GM23248 (cell line): ENCODE data around the gene FTH1.

Experiments used
- EZH2 ChIP-seq: fragments of 200-600 bp; sonication (generic); IDR thresholded peaks from 2 replicates; pipeline ENCODE4 v1.6.1; 2018; ENCODE audit warnings: antibody characterized with exemption, mild to moderate bottlenecking; ENCODE audit not compliant: insufficient read depth, poor library complexity, severe bottlenecking
- EZH2phosphoT487 ChIP-seq: fragments of 200-600 bp; sonication (generic); IDR thresholded peaks from 2 replicates; pipeline ENCODE4 v1.6.1; 2018; ENCODE audit warnings: antibody characterized with exemption, moderate library complexity, mild to moderate bottlenecking, low read depth; ENCODE audit not compliant: insufficient read depth

DNA sequence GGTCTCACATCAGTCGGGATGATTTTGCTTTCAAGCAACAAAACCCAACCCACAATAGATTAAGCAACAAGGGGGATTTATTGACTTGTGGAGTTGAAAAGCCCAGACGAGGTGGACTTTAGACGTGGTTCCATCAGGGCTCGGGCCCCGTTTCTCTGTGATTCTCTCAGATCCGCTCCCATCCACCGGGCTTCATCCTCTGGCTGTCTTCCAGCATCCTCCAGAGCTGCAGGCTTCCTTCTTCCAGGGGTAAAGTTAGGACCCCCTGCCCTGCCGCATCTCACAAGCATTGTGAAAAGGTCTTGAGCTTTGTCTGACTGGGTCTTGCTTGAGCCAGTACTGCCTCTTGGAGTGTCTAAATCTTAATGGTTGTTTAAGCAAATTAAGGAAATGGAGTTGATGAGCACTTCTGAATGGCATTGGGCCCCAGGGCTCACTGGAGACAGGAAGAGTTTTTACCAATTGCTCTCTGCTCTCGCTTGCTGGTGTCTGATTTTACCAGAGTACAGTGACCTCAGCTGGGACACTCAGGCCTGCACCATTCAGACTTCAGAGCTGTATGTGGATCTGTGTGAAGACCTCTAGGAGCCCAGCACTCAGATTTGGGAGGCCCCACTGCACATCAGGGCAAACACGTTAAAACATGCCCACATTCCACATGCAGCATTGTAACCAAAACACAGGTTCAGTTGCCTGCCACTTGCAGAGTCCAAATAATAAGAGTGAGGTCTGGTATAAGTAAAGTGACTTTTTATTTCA, 13.5 kb upstream of the FTH1 start:
- no peak for TF ChIP-seq EZH2
- TF ChIP-seq EZH2phosphoT487, result no peak
